HTERT RPE-1 (cell line): Measurements from ENCODE around the gene GPR108.

Experiments used
- in situ Hi-C: fragments of 300-500 bp; cut with MboI; formaldehyde crosslinking; loops from 4 replicates; pipeline ENCODE4 v1.14.3; 2020; ENCODE audit warnings: low sequenced_read_pairs

Gene GPR108

DNA sequence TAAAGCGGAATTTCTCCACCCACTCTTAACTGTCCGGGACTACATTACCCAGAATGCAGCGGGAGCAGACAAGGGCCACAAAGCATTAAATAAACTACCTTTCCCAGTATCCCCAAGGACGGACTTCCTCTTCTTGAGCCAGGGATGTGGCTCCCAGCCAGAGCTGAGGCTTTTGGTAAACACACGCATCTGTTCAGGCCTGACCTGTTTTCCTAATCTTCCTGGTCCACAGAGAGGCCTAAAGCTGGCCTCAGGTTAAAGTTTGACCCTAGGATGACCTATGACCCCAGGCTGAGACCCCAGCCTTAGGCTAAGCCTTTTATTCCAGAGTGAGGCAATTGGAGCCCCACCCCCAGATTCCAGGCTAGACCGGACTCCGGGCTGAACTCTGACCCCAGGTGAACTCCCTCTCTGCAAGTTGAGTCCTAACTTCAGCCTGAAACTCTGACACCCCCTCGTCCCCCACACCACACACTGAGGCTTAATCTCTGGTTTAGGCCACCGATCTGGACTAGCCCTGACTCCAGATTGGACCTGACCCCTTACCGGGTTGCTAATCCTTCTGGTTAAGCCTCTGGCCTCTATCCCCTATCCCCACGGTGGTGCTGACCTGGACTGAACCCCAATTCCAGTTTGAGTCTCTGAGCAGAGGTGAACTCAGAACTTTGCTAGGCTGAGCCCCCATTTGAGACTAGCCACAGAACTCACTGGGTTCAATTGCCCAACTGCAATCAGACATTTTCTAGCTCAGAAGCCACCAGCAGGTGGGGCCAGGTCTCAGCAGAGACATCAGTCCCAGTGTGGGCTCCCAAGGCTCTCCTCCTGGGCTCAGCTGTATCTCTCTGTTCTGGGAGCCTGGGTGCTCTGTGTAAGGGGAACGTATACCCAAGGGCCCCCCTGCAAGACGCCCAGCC lies 750 bp upstream of the GPR108 start:
- in situ Hi-C loops, result no loop called here

DNA sequence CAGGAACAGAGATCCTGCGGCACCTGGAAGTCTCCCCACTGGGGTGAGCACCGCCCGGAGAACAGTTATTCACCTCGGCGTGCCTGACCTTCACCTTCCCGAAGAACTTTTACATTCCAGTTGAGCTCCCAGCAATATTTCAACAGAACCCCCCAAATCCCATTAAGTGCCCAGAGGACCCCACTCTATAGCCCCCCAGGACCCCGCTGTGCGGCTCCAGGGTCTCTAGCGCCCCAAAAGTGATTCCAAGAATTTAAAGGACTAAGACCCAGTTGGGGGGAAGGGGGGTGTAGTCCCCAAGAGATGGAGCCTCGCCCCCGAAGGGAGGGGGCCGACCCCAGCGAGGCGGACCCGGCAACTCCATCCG lies 480 bp downstream of the GPR108 start:
- in situ Hi-C loops, result no loop called here

DNA sequence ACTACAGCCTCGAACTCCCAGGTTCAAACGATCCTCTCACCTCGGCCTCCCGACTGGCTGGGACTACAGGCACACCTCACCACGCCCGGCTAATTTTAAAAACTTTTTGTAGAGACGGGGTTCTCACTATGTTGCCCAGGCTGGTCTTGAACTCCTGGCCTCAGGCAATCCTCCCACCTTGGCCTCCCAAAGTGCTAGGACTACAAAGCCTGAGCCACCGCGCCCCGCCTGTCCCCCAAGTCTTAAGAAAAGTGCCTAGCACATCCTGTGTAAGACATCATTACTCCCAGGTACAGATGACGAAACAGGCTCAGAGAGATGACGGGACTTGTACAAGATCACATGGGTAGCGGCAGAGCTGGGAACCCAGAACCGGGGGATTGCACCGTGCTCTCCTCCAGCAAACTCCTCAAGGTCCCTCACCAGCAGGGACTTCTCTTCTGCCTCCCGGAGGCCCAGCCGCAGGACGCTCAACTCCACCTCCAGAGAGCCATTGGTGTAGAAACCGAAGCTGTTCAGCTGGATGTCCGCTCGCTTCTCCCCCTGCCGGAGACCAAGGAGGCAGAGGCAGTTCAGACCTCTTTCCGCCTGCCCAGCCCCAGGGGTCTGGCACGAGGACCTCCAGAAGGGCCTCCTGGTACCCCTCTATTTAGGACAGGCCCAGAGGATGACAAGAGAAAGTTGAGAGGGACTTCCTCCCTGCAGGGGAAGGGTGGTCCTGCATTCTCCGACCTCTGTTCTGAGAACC lies 1.0 kb downstream of the GPR108 start:
- in situ Hi-C loops, result no loop called here

DNA sequence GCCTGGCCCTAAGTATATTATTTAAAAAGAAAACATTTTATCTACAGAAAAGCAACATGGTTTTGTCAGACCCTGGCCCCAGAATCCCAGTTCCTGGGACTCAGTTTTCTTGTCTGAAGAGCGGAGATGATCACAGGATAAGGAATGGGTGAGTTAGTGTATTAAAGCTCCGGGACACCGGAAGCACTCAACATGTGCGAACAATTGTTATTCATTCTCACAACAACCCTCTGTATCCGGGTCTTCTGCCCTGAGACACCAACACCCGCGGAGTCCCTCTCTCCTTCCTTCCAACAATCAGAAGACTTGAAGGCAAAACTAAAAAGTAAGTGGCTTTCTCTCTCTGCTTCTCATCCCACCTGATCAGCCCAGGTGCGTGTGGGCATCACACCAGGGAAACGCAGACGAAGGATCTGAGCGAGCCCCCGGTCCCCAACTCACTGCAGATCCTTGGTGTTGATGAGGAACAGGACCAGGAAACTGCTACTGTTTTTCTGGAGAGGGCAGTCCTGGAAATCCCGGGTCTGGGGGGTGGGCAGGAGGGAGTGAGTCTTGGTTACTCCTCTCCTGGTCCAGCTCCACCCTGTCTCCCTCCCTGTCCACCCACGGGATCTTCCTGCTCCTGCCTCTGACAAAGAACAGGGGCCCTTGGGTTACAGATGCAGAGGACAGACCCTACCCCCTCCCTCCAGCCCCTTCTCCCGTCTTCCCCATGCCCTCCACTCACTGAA lies 2.0 kb downstream of the GPR108 start:
- in situ Hi-C loops, result no loop called here

DNA sequence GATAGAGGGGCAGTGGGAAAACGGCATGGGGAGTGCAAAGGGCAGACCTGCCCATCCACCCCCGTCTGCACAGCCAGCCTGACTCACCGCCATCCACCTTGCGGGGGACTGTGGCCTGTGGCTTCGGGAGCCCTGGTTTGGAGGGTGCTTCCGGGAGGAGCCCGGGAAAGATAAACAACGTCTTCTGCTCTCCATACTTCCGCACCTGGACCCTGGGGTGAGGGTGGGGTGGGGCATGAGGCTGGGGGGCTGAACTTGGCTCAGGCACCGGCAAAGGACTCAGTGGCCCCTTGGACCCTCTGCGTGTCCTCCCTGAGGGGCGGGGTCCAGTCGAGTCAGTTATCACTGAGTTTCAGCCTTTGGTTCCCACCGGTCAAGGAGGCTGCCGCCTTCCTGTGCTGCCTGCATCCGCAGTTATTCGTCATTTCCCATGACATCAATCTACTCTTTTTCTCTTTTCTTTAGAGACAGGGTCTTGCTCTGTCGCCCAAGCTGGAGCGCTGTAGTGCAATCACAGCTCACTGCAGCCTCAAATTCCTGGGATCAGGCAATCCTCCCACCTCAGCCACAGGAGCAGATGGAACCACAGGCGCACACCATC lies 3.2 kb downstream of the GPR108 start:
- in situ Hi-C loops, result no loop called here

DNA sequence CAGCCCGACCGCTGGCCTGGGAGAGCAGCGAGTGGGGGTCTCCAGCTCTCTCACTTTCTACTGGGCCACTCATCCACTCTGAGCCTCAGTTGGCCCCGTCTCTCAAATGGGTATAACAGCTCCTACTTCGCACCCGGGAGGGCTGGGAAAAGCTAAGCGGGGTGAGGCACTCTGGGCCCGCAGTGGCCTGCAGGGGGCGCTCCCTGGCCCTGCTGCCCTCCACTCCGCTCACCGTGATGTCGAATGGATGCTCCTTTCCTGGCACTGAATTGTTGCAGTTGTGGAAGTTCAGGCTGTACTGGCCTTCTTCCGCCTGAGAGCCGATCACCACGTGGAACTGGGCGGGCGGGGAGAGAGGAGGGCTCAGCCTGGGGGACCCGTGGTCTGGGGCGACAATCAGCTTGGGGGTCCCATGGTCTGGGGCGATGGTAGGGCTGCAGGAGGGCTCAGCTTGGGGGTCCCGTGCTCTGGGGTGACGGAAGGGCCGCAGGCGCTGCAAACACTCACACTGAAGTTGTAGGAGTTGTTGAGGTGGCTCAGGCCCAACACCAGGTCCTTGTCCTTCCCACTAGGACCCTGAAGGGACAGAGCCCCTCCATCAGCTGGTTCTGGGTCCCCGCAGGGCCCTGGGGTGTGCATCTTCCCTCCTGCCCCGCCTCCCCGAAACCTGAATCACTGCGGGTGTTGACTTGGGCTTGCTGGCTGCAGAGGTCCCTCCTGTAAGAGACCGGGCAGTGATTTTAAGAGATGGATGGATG lies 3.9 kb downstream of the GPR108 start:
- in situ Hi-C loops, result no loop called here

DNA sequence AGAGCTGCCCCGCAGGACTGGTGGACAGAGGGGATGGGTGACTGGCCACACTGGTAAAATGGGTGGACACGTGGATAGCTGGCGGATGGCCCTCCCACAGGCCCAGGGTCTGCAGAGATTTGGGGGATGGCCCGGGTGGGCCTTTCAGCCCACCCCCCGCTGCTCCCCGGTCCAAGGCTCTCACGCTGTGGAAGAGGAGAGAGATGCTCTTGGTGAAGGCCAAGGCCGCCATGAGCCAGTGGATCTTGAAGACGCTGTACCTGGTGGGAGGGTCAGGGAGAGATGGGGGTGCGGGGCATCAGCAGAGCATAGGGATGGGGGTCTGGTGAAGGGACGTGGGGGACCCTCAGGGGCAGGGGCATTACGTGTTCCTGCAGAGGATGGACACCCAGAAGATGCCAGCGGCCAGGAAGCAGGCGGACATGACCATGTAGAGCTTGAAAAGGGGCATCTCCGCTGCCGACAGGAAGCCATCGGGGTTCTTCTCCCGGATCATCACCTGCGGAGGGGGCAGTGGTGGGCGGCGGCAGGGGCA lies 4.5 kb downstream of the GPR108 start:
- in situ Hi-C loops, result no loop called here

DNA sequence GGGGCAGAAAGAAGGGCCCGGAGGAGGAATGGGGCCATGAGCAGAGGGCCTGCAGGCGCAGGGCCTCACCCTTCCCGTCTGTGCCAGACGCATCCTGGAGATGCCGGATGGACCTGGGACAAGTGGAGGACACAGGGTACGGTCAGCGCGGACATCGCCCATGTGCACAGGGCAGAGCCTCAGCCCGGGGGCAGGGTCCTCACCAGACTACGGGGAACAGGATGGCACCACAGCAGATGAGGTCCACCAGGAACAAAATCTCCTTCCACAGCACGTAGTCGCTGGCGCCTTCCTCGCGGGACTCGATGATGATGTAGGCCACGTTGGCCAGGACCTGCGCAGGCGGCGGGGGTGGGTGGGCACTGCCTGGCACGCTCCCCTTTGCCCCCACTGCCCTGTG lies 5.6 kb downstream of the GPR108 start:
- in situ Hi-C loops, result no loop called here

DNA sequence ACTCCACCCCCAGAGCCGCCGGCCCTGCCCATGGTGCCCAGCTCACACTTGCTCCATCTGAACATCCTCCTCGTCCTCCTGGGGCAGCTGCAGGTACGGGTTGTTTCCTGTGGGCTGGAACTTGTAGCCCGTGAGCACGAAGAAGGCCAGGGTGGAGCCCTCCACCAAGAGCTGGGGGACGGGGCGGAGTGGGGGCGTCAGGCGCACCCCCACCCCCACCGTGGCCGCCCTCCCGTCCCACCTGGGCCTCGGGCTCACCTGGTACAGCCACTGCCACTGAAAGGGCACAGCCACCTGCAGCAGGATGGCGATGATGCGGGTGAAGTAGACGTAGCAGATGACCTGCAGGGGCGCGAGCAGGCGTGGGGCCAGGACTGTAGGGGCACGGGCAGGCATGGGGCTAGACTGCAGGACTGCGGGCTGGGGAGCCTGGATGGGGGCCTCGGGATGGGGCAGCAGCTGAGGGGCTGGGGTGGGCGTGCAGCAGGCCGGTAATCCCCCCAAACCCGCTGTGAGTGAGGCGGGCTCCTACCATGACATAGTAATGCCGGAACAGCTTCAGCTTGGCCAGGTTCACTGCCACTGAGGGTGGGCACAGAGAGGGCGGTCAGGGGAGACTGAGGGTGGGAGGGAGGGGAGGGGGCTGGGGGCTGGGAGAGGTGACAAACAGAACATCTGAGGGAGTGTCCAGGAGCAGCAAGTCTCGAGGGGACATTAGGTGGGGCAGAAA lies 6.3 kb downstream of the GPR108 start:
- in situ Hi-C loops, result no loop called here

DNA sequence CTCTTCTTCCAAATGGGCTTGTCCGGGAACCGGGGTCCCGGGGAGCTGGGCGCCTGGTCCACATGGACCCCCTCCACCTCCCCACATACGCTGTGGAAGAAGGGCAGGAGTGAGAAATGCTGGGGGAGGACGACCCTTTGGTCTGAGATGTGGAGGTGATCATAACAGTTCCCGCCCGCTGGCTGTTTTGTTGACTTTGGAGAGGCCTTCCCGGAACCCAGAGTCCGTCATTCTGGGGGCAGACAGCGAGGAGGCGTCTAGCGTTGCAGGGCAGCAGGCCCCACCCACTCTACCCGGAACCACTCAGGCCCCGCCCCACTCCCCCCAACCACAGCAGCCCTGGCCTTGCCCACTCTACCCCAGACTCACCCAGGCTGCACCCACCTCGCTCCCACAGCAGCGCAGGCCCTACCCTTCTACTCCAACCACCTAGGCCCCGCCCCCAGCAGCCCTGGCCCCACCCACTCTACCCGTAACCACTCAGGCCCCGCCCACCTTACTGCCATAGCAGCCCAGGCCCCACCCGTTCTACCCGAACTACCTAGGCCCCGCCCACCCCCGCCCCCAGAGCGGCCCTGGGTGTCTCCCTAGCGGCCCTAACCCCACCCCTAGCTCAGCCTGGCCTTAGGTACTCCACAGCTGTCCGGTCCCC lies 7.1 kb downstream of the GPR108 start:
- in situ Hi-C loops, result no loop called here

DNA sequence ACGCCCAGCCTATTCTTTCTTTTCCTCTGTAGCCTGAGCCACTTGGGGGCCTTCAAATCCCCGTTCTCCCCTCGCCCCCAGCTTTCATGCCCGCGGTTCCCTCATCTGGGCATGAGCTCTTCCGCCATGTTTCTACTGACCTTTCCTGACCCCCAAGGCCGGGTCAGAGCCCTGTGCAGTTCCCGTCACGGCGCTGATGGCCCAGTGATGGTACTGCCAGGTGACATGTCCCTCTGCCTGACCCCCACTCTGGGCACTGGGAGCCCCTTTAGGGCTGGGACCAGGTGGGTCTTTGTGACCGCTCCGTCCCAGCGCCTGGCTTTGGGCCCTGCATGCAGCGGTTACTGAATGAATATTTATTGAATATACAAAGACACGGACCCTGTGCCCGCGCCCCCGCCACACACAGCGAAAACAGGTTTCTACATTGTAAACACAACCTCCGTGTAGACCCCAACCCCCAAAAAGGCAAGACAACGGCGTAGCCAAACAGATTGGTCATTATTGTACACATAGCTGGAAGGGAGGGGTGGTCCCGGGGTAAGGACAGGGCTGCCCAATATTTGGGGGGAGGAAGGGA lies 7.7 kb downstream of the GPR108 start:
- in situ Hi-C loops, result no loop called here

DNA sequence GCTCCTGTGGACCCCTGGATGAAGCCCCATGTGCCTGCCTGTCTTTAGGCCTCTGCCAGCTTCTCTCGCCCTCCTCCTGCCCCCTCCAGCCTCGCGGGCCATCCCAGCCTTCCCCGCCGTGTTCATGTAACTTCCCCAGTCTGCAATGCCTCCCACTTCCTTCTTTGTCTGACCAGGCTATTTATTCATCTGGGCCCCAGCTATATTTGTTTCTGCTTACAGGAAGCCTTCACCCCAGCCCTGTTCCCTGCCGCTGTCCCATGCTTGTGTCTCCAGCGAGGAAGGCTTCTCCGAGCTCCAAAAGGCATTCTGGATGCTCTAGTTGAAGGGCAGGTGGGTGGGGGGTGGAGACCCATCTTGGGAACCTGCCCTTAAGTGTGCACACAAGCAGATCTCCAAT lies 9.0 kb downstream of the GPR108 start:
- in situ Hi-C loops, result no loop called here

DNA sequence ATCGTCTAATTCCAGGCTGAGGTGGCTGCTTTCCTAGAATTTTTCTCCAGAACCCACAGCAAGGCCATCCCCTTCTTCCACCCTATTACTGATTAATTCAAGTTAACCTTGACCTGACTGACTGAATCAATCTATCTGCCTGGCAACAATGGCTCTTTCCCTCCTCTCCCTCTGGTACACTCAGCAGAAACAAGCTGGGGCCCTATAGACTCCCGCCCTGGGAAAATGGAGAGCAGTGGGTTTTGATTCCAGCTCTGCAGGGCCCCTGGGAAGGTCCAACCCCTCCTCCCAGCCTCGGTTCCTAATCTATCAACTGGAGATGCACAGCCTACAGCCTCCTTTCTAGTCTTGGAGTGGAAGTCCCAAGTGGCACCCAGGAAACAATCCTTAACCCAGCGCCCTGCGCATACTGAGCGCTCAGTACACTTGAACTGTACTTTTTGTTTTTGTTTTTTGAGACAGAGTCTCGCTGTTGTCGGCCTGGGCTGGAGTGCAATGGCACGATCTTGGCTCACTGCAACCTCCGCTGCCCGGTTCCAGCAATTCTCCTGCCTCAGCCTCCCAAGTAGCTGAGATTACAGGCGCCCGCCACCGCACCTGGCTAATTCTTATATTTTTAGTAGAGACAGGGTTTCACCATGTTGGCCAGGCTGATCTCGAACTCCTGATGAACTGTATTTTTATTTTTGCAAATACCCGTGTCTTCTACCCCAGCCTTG lies 11.7 kb downstream of the GPR108 start:
- in situ Hi-C loops, result no loop called here

DNA sequence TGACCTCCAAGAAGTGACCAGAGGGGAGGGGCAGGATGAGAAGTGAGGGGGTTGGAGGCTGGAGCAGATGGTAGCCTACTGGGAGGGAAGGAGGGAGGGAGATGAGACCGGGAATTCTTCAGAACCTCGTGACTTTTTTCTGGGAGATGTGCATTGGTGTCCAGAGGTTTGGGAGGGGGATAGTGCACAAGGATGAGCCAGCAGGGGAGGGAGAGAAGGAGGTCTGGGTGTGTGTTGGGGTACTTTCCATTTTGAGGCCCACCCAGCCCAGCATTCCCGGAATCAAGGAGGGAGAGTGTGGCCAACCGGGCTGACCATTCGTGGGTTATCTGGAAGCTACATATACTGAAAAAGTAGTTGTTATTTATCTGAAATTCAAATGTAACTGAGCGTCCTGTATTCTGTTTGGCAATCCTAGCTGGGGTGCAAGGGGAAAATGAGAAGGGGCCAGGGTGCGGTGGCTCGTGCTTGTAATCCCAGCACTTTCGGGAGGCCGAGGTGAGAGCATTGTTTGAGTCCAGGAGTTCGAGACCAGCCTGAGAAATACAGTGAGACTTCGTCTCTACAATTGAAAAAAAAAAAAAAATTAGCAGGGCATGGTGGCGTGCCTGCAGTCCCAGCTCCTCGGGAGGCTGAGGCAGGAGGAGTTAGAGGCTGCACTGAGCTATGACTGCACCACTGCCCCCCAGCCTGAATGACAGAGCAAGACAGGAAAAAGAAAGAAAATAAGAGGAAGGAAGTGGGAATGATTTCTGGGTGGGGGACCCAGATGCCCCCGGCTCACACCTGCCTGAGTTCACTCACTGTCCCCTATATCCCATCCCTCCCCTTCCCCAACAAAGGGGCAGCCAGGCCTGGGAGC lies 12.5 kb downstream of the GPR108 start:
- in situ Hi-C loops, result no loop called here

DNA sequence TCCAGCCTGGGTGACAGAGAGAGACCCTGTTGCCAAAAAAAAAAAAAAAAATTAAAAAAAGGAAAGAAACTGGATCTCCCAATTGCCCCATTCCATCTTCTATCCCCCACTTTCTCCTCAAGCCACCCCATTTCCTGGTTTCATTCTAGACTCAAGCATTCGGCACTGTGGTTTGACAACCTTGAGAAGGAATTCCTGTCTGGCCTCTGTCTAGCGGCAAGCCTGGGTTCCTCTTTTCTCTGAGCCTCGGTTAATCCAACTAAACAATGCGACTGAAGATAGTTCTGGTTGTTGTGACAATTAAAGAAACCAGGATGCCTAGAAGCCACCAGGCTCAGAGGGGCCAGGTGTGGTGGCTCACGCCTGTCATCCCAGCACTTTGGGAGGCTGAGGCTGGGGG lies 13.6 kb downstream of the GPR108 start:
- in situ Hi-C loops, result no loop called here

DNA sequence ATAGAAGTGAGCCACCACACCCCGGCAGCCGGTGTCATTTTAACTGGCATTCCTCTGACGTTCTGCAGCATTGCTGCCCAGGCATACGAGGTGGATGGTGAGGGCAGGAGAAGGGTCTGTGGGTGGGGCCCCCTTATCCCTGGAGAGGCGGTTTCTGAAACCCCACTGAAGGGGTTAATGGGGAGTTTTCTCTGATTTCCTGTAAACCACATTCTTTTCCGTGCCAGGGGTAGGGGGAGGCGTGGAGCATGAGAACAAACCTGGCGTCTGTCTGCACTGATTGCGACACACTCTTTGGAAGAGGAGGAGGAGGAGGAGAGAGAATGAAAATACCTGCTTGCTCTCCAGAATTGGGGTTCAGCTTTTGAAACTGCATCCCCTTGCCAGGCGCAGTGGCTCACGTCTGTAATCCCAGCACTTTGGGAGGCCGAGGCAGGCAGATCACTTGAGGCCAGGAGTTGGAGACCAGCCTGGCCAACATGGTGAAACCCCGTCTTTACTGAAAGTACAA lies 14.2 kb downstream of the GPR108 start:
- in situ Hi-C loops, result no loop called here

DNA sequence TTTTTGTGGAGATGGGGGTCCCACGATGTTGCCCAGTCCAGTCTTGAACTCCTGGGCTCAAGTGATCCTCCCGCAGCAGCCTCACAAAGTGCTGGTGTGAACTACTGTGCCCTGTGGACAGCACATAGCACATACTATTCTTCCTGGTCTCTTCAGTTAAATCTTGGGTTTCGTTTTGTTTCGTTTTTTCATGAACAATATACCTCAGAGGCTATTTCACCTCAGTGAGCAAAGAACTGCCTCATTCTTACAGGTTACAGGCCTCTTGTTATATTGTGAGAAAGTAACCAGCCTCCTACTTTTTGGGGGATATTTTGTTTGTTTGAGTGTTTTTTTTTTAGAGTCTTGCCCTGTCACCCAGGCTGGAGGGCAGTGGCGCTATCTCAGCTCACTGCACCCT lies 15.6 kb downstream of the GPR108 start:
- in situ Hi-C loops, result no loop called here
